HEK293 (cell line): ENCODE data around the gene SIRT4.

Source experiments
- GFI1B ChIP-seq: fragments of 450-650 bp; formaldehyde crosslinking; IDR thresholded peaks from 2 replicates; pipeline ENCODE4 v1.5.1; 2016; ENCODE audit warnings: missing biosample characterization, missing genetic modification characterization
- HOXC10 ChIP-seq: sonication (generic); formaldehyde crosslinking; IDR thresholded peaks from 2 replicates; pipeline ENCODE4 v1.8.1; 2023; ENCODE audit warnings: mild to moderate bottlenecking, missing genetic modification reagents
- MEIS1 ChIP-seq: sonication (generic); formaldehyde crosslinking; IDR thresholded peaks from 2 replicates; pipeline ENCODE4 v1.8.1; 2022; ENCODE audit warnings: missing genetic modification reagents, mild to moderate bottlenecking, borderline replicate concordance
- SCRT1 ChIP-seq: fragments of 450-650 bp; formaldehyde crosslinking; IDR thresholded peaks from 2 replicates; pipeline ENCODE4 v1.5.1; 2016; ENCODE audit warnings: missing biosample characterization, missing genetic modification characterization, borderline replicate concordance
- ZBTB48 ChIP-seq: fragments of 450-650 bp; formaldehyde crosslinking; IDR thresholded peaks from 2 replicates; pipeline ENCODE4 v1.5.1; 2016; ENCODE audit warnings: missing biosample characterization, missing genetic modification characterization
- ZNF132 ChIP-seq: fragments of 450-650 bp; formaldehyde crosslinking; IDR thresholded peaks from 2 replicates; pipeline ENCODE4 v1.5.1; 2017; ENCODE audit warnings: missing biosample characterization, missing genetic modification characterization, borderline replicate concordance
- ZNF155 ChIP-seq: fragments of 450-650 bp; formaldehyde crosslinking; IDR thresholded peaks from 2 replicates; pipeline ENCODE4 v1.5.1; 2016; ENCODE audit warnings: missing biosample characterization, missing genetic modification characterization
- ZNF175 ChIP-seq: fragments of 450-650 bp; formaldehyde crosslinking; IDR thresholded peaks from 2 replicates; pipeline ENCODE4 v1.5.1; 2016; ENCODE audit warnings: missing biosample characterization, missing genetic modification characterization
- ZNF19 ChIP-seq: fragments of 450-650 bp; formaldehyde crosslinking; IDR thresholded peaks from 2 replicates; pipeline ENCODE4; 2016; ENCODE audit warnings: missing biosample characterization, missing genetic modification characterization, low read depth
- ZNF24 ChIP-seq: fragments of 450-650 bp; formaldehyde crosslinking; IDR thresholded peaks from 2 replicates; pipeline ENCODE4 v1.5.1; 2016; ENCODE audit warnings: missing biosample characterization, missing genetic modification characterization
- ZNF324 ChIP-seq: fragments of 450-650 bp; formaldehyde crosslinking; IDR thresholded peaks from 2 replicates; pipeline ENCODE4 v1.5.1; 2016; ENCODE audit warnings: missing biosample characterization, missing genetic modification characterization
- ZNF335 ChIP-seq: fragments of 450-650 bp; formaldehyde crosslinking; conservative IDR thresholded peaks from 2 replicates; pipeline ENCODE4 v1.5.1; 2016; ENCODE audit warnings: missing biosample characterization, missing genetic modification characterization
- ZNF404 ChIP-seq: fragments of 450-650 bp; formaldehyde crosslinking; IDR thresholded peaks from 2 replicates; pipeline ENCODE4 v1.5.1; 2017; ENCODE audit warnings: missing biosample characterization, missing genetic modification characterization
- ZNF555 ChIP-seq: fragments of 450-650 bp; formaldehyde crosslinking; conservative IDR thresholded peaks from 2 replicates; pipeline ENCODE4 v1.5.1; 2017; ENCODE audit warnings: missing biosample characterization, mild to moderate bottlenecking, missing genetic modification characterization, inconsistent platforms
- ZNF558 ChIP-seq: fragments of 450-650 bp; formaldehyde crosslinking; IDR thresholded peaks from 2 replicates; pipeline ENCODE4 v1.5.1; 2016; ENCODE audit warnings: missing biosample characterization, missing genetic modification characterization
- ZNF571 ChIP-seq: fragments of 450-650 bp; formaldehyde crosslinking; IDR thresholded peaks from 2 replicates; pipeline ENCODE4 v1.5.0; 2017; ENCODE audit warnings: missing biosample characterization, missing genetic modification characterization
- ZNF624 ChIP-seq: fragments of 450-650 bp; formaldehyde crosslinking; IDR thresholded peaks from 2 replicates; pipeline ENCODE4 v1.5.1; 2017; ENCODE audit warnings: missing biosample characterization, missing genetic modification characterization
- ZNF701 ChIP-seq: fragments of 450-650 bp; formaldehyde crosslinking; IDR thresholded peaks from 2 replicates; pipeline ENCODE4 v1.5.1; 2016; ENCODE audit warnings: missing biosample characterization, missing genetic modification characterization
- ZNF768 ChIP-seq: fragments of 450-650 bp; formaldehyde crosslinking; IDR thresholded peaks from 2 replicates; pipeline ENCODE4 v1.5.1; 2018; ENCODE audit warnings: missing biosample characterization, mild to moderate bottlenecking, missing genetic modification characterization
- ZNF776 ChIP-seq: fragments of 450-650 bp; formaldehyde crosslinking; IDR thresholded peaks from 2 replicates; pipeline ENCODE4 v1.5.0; 2017; ENCODE audit warnings: missing biosample characterization, missing genetic modification characterization, borderline replicate concordance
- TF ChIP-seq, protein P1 (sequence below): fragments of 450-650 bp; IDR thresholded peaks from 2 replicates; pipeline ENCODE4 v1.5.1; 2018; ENCODE audit warnings: missing biosample characterization, mild to moderate bottlenecking, missing genetic modification characterization
- TF ChIP-seq, protein P2 (sequence below): fragments of 450-650 bp; formaldehyde crosslinking; IDR thresholded peaks from 2 replicates; pipeline ENCODE4 v1.5.1; 2016; ENCODE audit warnings: missing biosample characterization, missing genetic modification characterization
- TF ChIP-seq, protein P3 (sequence below): fragments of 450-650 bp; formaldehyde crosslinking; conservative IDR thresholded peaks from 2 replicates; pipeline ENCODE4 v1.5.1; 2016; ENCODE audit warnings: low read depth, missing biosample characterization, missing genetic modification characterization
- TF ChIP-seq, protein P4 (sequence below): fragments of 450-650 bp; formaldehyde crosslinking; IDR thresholded peaks from 2 replicates; pipeline ENCODE4 v1.5.1; 2016; ENCODE audit warnings: missing biosample characterization, missing genetic modification characterization
- TF ChIP-seq, protein P5 (sequence below): fragments of 450-650 bp; formaldehyde crosslinking; IDR thresholded peaks from 2 replicates; pipeline ENCODE4; 2016; ENCODE audit warnings: missing biosample characterization, missing genetic modification characterization

Gene SIRT4

DNA sequence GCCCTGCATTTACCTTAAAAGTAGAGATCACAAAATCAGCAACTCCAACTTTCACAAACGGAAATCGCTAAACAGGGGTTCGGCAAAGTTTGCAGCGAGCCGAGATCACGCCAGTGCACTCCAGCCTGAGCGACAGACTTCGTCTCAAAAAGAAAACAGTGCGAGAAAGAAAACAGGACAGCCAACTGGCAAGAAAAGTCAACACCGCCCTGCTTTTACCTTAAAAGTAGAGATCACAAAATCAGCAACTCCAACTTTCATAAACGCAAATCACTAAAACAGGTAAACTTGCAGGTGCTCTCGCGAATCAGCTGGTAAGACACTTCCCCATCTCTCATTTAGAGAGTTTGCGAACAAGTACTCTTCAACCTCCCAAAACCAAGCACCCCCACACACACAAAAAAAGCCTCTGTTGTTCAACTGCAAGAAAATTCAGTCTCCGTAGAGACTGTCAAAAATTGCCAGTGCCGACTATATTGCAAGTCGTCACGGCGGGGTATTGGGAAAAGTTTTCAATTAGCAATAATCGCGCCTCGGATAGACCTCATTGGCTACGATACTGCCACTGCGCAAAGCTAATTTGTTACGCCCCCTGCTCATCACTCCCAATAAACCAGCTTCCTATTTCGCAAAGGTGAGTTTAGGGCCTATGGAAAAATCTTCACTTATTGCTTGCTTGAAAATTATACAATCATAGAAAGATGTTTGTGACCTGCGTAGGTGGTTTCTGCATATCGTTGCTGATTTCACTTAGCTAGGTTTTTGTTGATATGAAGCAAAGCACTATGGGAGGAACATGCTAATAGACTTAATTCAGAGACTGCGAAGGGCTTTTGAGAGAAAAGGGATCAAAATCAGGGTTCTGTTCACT lies 9.2 kb upstream of the SIRT4 start, which contains the start of gene RNU4-1 (continued):
- 0 out of 2 replicates have a peak, but pooled peaks have one; percentile 64 for TF ChIP-seq ZNF624
- TF ChIP-seq, protein P1, sequence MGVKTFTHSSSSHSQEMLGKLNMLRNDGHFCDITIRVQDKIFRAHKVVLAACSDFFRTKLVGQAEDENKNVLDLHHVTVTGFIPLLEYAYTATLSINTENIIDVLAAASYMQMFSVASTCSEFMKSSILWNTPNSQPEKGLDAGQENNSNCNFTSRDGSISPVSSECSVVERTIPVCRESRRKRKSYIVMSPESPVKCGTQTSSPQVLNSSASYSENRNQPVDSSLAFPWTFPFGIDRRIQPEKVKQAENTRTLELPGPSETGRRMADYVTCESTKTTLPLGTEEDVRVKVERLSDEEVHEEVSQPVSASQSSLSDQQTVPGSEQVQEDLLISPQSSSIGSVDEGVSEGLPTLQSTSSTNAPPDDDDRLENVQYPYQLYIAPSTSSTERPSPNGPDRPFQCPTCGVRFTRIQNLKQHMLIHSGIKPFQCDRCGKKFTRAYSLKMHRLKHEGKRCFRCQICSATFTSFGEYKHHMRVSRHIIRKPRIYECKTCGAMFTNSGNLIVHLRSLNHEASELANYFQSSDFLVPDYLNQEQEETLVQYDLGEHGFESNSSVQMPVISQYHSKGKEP (tag by site-specific recombination), result peak; percentile 90
- TF ChIP-seq ZNF404 (tag by site-specific recombination), result no peak
- no peak for TF ChIP-seq MEIS1 (CRISPR knock-in tag)
- TF ChIP-seq ZNF335 (tag by site-specific recombination), result no peak; the same call in 1 of the 2 replicates
- TF ChIP-seq, protein P2, sequence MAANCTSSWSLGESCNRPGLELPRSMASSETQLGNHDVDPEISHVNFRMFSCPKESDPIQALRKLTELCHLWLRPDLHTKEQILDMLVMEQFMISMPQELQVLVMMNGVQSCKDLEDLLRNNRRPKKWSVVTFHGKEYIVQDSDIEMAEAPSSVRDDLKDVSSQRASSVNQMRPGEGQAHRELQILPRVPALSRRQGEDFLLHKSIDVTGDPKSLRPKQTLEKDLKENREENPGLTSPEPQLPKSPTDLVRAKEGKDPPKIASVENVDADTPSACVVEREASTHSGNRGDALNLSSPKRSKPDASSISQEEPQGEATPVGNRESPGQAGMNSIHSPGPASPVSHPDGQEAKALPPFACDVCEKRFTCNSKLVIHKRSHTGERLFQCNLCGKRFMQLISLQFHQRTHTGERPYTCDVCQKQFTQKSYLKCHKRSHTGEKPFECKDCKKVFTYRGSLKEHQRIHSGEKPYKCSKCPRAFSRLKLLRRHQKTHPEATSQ (tag by site-specific recombination), result no peak
- TF ChIP-seq ZNF24 (tag by site-specific recombination), result no peak
- TF ChIP-seq ZNF555, result no peak
- no peak for TF ChIP-seq ZNF175
- TF ChIP-seq, protein P3, sequence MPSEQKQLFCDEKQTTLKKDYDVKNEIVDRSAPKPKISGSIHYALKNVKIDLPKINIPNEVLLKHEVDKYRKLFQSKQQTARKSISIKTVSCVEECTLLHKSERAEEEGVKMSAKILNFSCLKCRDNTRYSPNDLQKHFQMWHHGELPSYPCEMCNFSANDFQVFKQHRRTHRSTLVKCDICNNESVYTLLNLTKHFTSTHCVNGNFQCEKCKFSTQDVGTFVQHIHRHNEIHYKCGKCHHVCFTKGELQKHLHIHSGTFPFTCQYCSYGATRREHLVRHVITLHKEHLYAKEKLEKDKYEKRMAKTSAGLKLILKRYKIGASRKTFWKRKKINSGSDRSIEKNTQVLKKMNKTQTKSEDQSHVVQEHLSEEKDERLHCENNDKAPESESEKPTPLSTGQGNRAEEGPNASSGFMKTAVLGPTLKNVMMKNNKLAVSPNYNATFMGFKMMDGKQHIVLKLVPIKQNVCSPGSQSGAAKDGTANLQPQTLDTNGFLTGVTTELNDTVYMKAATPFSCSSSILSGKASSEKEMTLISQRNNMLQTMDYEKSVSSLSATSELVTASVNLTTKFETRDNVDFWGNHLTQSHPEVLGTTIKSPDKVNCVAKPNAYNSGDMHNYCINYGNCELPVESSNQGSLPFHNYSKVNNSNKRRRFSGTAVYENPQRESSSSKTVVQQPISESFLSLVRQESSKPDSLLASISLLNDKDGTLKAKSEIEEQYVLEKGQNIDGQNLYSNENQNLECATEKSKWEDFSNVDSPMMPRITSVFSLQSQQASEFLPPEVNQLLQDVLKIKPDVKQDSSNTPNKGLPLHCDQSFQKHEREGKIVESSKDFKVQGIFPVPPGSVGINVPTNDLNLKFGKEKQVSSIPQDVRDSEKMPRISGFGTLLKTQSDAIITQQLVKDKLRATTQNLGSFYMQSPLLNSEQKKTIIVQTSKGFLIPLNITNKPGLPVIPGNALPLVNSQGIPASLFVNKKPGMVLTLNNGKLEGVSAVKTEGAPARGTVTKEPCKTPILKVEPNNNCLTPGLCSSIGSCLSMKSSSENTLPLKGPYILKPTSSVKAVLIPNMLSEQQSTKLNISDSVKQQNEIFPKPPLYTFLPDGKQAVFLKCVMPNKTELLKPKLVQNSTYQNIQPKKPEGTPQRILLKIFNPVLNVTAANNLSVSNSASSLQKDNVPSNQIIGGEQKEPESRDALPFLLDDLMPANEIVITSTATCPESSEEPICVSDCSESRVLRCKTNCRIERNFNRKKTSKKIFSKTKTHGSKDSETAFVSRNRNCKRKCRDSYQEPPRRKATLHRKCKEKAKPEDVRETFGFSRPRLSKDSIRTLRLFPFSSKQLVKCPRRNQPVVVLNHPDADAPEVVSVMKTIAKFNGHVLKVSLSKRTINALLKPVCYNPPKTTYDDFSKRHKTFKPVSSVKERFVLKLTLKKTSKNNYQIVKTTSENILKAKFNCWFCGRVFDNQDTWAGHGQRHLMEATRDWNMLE (tag by site-specific recombination), result no peak; the same call in 1 of the 2 replicates
- no peak for TF ChIP-seq ZNF701 (tag by site-specific recombination)
- no peak for TF ChIP-seq ZNF155 (tag by site-specific recombination)
- TF ChIP-seq ZNF132 (tag by site-specific recombination), result no peak
- no peak for TF ChIP-seq HOXC10 (CRISPR knock-in tag)
- TF ChIP-seq ZNF776, result no peak
- 0 out of 2 replicates have a peak, but pooled peaks have one; percentile 10 for TF ChIP-seq ZNF768 (tag by site-specific recombination)
- TF ChIP-seq GFI1B (tag by site-specific recombination), result no peak
- no peak for TF ChIP-seq SCRT1 (tag by site-specific recombination)
- TF ChIP-seq, protein P4, sequence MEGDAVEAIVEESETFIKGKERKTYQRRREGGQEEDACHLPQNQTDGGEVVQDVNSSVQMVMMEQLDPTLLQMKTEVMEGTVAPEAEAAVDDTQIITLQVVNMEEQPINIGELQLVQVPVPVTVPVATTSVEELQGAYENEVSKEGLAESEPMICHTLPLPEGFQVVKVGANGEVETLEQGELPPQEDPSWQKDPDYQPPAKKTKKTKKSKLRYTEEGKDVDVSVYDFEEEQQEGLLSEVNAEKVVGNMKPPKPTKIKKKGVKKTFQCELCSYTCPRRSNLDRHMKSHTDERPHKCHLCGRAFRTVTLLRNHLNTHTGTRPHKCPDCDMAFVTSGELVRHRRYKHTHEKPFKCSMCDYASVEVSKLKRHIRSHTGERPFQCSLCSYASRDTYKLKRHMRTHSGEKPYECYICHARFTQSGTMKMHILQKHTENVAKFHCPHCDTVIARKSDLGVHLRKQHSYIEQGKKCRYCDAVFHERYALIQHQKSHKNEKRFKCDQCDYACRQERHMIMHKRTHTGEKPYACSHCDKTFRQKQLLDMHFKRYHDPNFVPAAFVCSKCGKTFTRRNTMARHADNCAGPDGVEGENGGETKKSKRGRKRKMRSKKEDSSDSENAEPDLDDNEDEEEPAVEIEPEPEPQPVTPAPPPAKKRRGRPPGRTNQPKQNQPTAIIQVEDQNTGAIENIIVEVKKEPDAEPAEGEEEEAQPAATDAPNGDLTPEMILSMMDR (tag by site-specific recombination), result no peak
- TF ChIP-seq ZNF571 (tag by site-specific recombination), result no peak
- no peak for TF ChIP-seq ZNF19 (tag by site-specific recombination)
- TF ChIP-seq, protein P5, sequence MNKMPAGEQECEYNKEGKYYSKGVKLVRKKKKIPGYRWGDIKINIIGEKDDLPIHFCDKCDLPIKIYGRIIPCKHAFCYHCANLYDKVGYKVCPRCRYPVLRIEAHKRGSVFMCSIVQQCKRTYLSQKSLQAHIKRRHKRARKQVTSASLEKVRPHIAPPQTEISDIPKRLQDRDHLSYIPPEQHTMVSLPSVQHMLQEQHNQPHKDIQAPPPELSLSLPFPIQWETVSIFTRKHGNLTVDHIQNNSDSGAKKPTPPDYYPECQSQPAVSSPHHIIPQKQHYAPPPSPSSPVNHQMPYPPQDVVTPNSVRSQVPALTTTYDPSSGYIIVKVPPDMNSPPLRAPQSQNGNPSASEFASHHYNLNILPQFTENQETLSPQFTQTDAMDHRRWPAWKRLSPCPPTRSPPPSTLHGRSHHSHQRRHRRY (tag by site-specific recombination), result no peak
- no peak for TF ChIP-seq ZNF558 (tag by site-specific recombination)
- no peak for TF ChIP-seq ZNF324 (tag by site-specific recombination)
- peak; percentile 56; the same call in 1 of the 2 replicates for TF ChIP-seq ZBTB48 (tag by site-specific recombination)
